Activated CD4-positive, CD25-positive, alpha-beta regulatory T cell treated with anti-CD3 and anti-CD28 coated beads, Interleukin-2, amount 50 U/mL, for 72 hours (primary cell): ENCODE data around the gene NOL4L.

ENCODE experiments used
- DNase-seq: peaks from one replicate; pipeline ENCODE4 v3.0.0; 2021

Gene NOL4L

GRCh38 chr20:32613192-32614053 is 28.3 kb upstream of the NOL4L start:
- no peak for DNase-seq

GRCh38 chr20:32612351-32613191 is 27.4 kb upstream of the NOL4L start:
- DNase-seq, result no peak

GRCh38 chr20:32611868-32612267 is 26.7 kb upstream of the NOL4L start:
- no peak for DNase-seq

- DNase-seq, result no peak
Measured at GRCh38 chr20:32611286-32611685, 26.2 kb upstream of the NOL4L start.

- no peak for DNase-seq
Measured at GRCh38 chr20:32610472-32611218, 25.5 kb upstream of the NOL4L start.

- DNase-seq, result no peak
Measured at GRCh38 chr20:32609993-32610392, 24.9 kb upstream of the NOL4L start.

GRCh38 chr20:32609111-32609773 is 24.1 kb upstream of the NOL4L start:
- DNase-seq, result no peak

GRCh38 chr20:32608664-32609015 is 23.5 kb upstream of the NOL4L start:
- DNase-seq, result no peak

- DNase-seq, result no peak
Measured at GRCh38 chr20:32607727-32608663, 22.9 kb upstream of the NOL4L start.

GRCh38 chr20:32607324-32607723 is 22.2 kb upstream of the NOL4L start:
- DNase-seq, result no peak

GRCh38 chr20:32606790-32607189 is 21.7 kb upstream of the NOL4L start:
- no peak for DNase-seq

GRCh38 chr20:32606107-32606506 is 21.0 kb upstream of the NOL4L start:
- DNase-seq, result no peak

GRCh38 chr20:32605167-32605656 is 20.1 kb upstream of the NOL4L start:
- DNase-seq, result no peak

- no peak for DNase-seq
Measured at GRCh38 chr20:32603046-32603726, 18.1 kb upstream of the NOL4L start.

GRCh38 chr20:32602273-32602672 is 17.1 kb upstream of the NOL4L start:
- DNase-seq, result no peak

GRCh38 chr20:32600681-32601237 is 15.6 kb upstream of the NOL4L start:
- no peak for DNase-seq

- DNase-seq, result no peak
Measured at GRCh38 chr20:32599783-32600340, 14.7 kb upstream of the NOL4L start.

GRCh38 chr20:32598606-32599005 is 13.5 kb upstream of the NOL4L start:
- no peak for DNase-seq

- DNase-seq, result no peak
Measured at GRCh38 chr20:32597714-32598113, 12.6 kb upstream of the NOL4L start.

- no peak for DNase-seq
Measured at GRCh38 chr20:32596681-32597252, 11.6 kb upstream of the NOL4L start.
